K562 (cell line): ENCODE results near the gene UBR4. TPM values are rescaled to one million over a fixed set of nuclear protein-coding genes. Genes with fewer than 3 reads are reported as not detected.

Experiments used
- ATAC-seq: fragments of 200-7000 bp; cut with Tn5 transposase; 3 replicates; pipeline ENCODE4 v1.9.1; 2020; ENCODE audit warnings: moderate library complexity
- BruUV-seq: library from RNA; stranded (reverse); fragments of 400-500 nt; replicated peaks from 2 replicates; lab custom pipeline; 2021; lab: Mats Ljungman, UMichigan
- CTCF ChIA-PET: fragments of 300-600 bp; formaldehyde crosslinking; extraction: SDS; loops from one replicate; lab custom pipeline; 2021; ENCODE audit warnings: low intra/inter-chr PET ratio; lab: Yijun Ruan, JAX
- POLR2A ChIA-PET: fragments of 300-600, 350-650 bp; sonication (Branson Sonifier 250); formaldehyde crosslinking; extraction: SDS; loops from one replicate; lab custom pipeline; 2021; ENCODE audit warnings: antibody characterized with exemption, inconsistent platforms; lab: Yijun Ruan, JAX
- DNase-seq, 4 experiments: peaks; one replicate each; pipeline versions ENCODE4 v3.0.0 to v3.0.0-alpha.2; 2011 to 2018; ENCODE audit warnings: low spot score in 3 of 4, mixed read lengths in 3 of 4; ENCODE audit errors: extremely low read depth in 1 of 4
- FAIRE-seq: peaks from 2 replicates; lab custom pipeline; 2011; peaks lifted over from hg19 to GRCh38; lab: Jason Lieb, UNC
- H2AFZ ChIP-seq: 2 replicates; pipeline ENCODE4 v1.6.0; 2011; ENCODE audit warnings: low read depth, low read length, control low read depth, inconsistent platforms
- H3K27ac ChIP-seq: fragments of 200-600 bp; 3 replicates; pipeline ENCODE4 v1.8.0; 2011; ENCODE audit warnings: low read depth, mild to moderate bottlenecking, control low read depth, inconsistent platforms, low read length, moderate library complexity, mixed read lengths; ENCODE audit errors: extremely low read depth
- H3K27me3 ChIP-seq, 2 experiments: fragments of 300-600 bp in 1 of 2; 2 replicates in 1 of 2; 3 replicates in 1 of 2; pipeline versions ENCODE4 v1.6.0 to v1.8.0; 2011; ENCODE audit warnings: inconsistent platforms in 2 of 2, low read length in 2 of 2, mild to moderate bottlenecking in 1 of 2, mixed read lengths in 1 of 2, moderate library complexity in 1 of 2; ENCODE audit not compliant: control insufficient read depth in 2 of 2, insufficient read depth in 2 of 2
- H3K36me3 ChIP-seq: fragments of 300-600 bp; 3 replicates; pipeline ENCODE4 v1.8.0; 2011; ENCODE audit warnings: mild to moderate bottlenecking, low read length, inconsistent platforms; ENCODE audit not compliant: control insufficient read depth, insufficient read depth
- H3K4me1 ChIP-seq, 2 experiments: fragments of 200-600 bp in 1 of 2; replicated peaks in 1 of 2; 2 replicates in 1 of 2; 3 replicates in 1 of 2; pipeline versions ENCODE4 v1.5.1 to v1.8.0; 2011; ENCODE audit warnings: inconsistent platforms in 2 of 2, low read length in 2 of 2, mild to moderate bottlenecking in 1 of 2, mixed read lengths in 1 of 2, moderate library complexity in 1 of 2; ENCODE audit not compliant: control insufficient read depth in 2 of 2, insufficient read depth in 2 of 2
- H3K4me2 ChIP-seq: 2 replicates; pipeline ENCODE4 v1.6.1; 2011; ENCODE audit warnings: low read length, control low read depth, inconsistent platforms, mixed read lengths; ENCODE audit not compliant: insufficient read depth
- H3K4me3 ChIP-seq: fragments of 200-600 bp; sonication (generic), shearing (Covaris generic); 2 replicates; pipeline ENCODE4 v1.5.1; 2016; ENCODE audit warnings: control low read depth, inconsistent platforms
- H3K79me2 ChIP-seq: fragments of 200-600 bp; 3 replicates; pipeline ENCODE4 v1.8.0; 2011; ENCODE audit warnings: low read length, inconsistent platforms; ENCODE audit not compliant: control insufficient read depth, insufficient read depth
- H3K9ac ChIP-seq, 2 experiments: 2 replicates each; pipeline versions ENCODE4 v1.6.0 to v1.6.1; 2011; ENCODE audit warnings: low read depth in 2 of 2, low read length in 2 of 2, control low read depth in 1 of 2, inconsistent platforms in 1 of 2, mild to moderate bottlenecking in 1 of 2, mixed read lengths in 1 of 2; ENCODE audit not compliant: insufficient read depth in 1 of 2
- H3K9me1 ChIP-seq: one replicate; pipeline ENCODE4 v1.6.0; 2011; ENCODE audit warnings: inconsistent platforms, mild to moderate bottlenecking, low read length, moderate library complexity; ENCODE audit not compliant: control insufficient read depth, insufficient read depth
- H3K9me3 ChIP-seq: replicated peaks from 2 replicates; pipeline ENCODE4 v1.5.1; 2011; ENCODE audit warnings: low read depth, low read length, inconsistent platforms; ENCODE audit not compliant: control insufficient read depth, insufficient read depth
- H4K20me1 ChIP-seq: replicated peaks from 2 replicates; pipeline ENCODE4 v1.6.1; 2011; ENCODE audit warnings: low read length, inconsistent platforms, mixed read lengths; ENCODE audit not compliant: control insufficient read depth, insufficient read depth
- GABPB1 ChIP-seq: sonication (generic); formaldehyde crosslinking; IDR thresholded peaks from 2 replicates; pipeline ENCODE4 v1.8.0; 2022; ENCODE audit warnings: mild to moderate bottlenecking, missing genetic modification reagents
- KLF13 ChIP-seq: fragments of 450-650 bp; IDR thresholded peaks from 2 replicates; pipeline ENCODE4 v1.6.1; 2016; ENCODE audit warnings: missing genetic modification characterization, low read depth, mild to moderate bottlenecking, missing compliant biosample characterization, moderate library complexity, borderline replicate concordance
- PKNOX1 ChIP-seq: fragments of 450-650 bp; IDR thresholded peaks from 2 replicates; pipeline ENCODE4 v1.6.1; 2016
- RBM15 ChIP-seq: fragments of 200-400 bp; formaldehyde crosslinking; IDR thresholded peaks from 2 replicates; pipeline ENCODE4 v1.6.1; 2018; ENCODE audit warnings: mild to moderate bottlenecking, low read length, moderate library complexity; ENCODE audit not compliant: insufficient read depth
- ZNF77 ChIP-seq: fragments of 250-450 bp; sonication (Bioruptor Pico); IDR thresholded peaks from 2 replicates; pipeline ENCODE4 v1.5.0; 2020
- WGBS: fragments of 100-300 bp; shearing (Covaris generic); methylation state at CpG from one replicate; pipeline ENCODE4 v1.1.6; 2016; ENCODE audit warnings: low coverage, mixed read lengths; ENCODE audit not compliant: insufficient coverage; ENCODE audit errors: missing lambda C conversion rate; 5-methylcytosine and 5-hydroxymethylcytosine counted together
- in situ Hi-C: fragments of 300-500 bp; cut with MboI; formaldehyde crosslinking; loops from 4 replicates; pipeline ENCODE4 v1.15.0; 2018; ENCODE audit warnings: inconsistent platforms, mixed read lengths
- intact Hi-C: fragments of 100-400 bp; cut with micrococcal nuclease; formaldehyde crosslinking; loops from 2 replicates; pipeline ENCODE4 v1.14.2; 2022
- polyA plus RNA-seq, 8 experiments: library from polyadenylated mRNA; depleted of rRNA in 4 of 8; stranded (reverse) in 5 of 8; unstranded in 3 of 8; fragments of >200 nt; fragmentation: Nextera tagmentation in 2 of 8; fragmentation: Illumina TruSeq in 1 of 8; extraction: Ambion mirVana in 2 of 8; extraction: Trizol in 1 of 8; gene quantifications; 2 replicates each; pipeline versions ENCODE4 v1.2.1 to v1.2.3, GENCODE V29; 2011 to 2014; ENCODE audit warnings: inconsistent platforms in 1 of 8, missing spikeins in 1 of 8
- total RNA-seq, 7 experiments: library from RNA; depleted of rRNA in 6 of 7; stranded (reverse); fragments of >200 nt in 6 of 7; fragmentation: Illumina TruSeq in 2 of 7; extraction: Trizol in 2 of 7; gene quantifications; 2 replicates each; pipeline versions ENCODE4 v1.2.1 to v1.2.3, GENCODE V29; 2011 to 2021; ENCODE audit warnings: low replicate concordance in 1 of 7
- TF ChIP-seq, protein P1 (sequence below): sonication (generic); formaldehyde crosslinking; IDR thresholded peaks from 2 replicates; pipeline ENCODE4 v1.8.1; 2023; ENCODE audit warnings: mild to moderate bottlenecking, missing genetic modification reagents

UBR4 gene
- total and polyA plus RNA-seq, 9 of the 15 experiments (the other 6 are each of a cell fraction or from before 2014, with no cell fraction given): 55.4 to 277 (median 123) TPM

DNA sequence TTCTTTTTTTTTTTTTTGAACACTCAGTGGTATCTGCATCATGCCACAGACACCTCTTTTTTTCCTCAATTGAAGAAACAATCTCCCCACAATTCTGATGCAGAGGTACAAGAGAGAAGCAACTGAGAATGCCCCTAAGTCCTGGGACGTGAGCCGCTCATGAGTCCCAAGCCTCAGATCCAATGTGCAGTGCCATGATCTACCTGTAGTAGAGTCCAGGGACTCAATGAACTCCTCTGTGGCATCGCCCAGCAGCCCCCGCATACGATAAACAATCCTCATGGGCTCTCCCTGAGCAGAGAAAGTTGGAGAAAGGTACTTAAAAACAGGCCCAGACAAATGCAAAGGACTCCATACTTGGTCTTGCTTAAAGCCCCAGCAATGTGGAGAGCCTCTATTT lies 113.1 kb downstream of the UBR4 start:
- POLR2A ChIA-PET: interaction anchor here (1.3 kb wide), 1 partner anchor 10 kb away, joined by 3 read pairs; no protein-coding TSS in a partner anchor
- intact Hi-C loops (no loop called here), in situ Hi-C loops (no loop called here)
- no peak overlapping the region for H3K4me2 ChIP-seq
- no peaks in the 10 kb centered on the region for H3K4me1 ChIP-seq
- H3K4me3 ChIP-seq: no peak overlapping the region
- DNase-seq (no peak), FAIRE-seq (no peak), ATAC-seq (no peak)
- H3K9me1 ChIP-seq: no peaks in the 10 kb centered on the region
- H3K79me2 ChIP-seq: no peaks in the 10 kb centered on the region
- H3K9me3 ChIP-seq: no peaks in the 10 kb centered on the region
- no peak overlapping the region for H3K27ac ChIP-seq
- no peaks in the 10 kb centered on the region; the same call in 1 of the 2 replicates for H4K20me1 ChIP-seq
- H2AFZ ChIP-seq: no peak overlapping the region
- H3K9ac ChIP-seq: no peak overlapping the region
- H3K27me3 ChIP-seq: no peaks in the 10 kb centered on the region
- CTCF ChIA-PET: no interaction called here
- no TSS peak for BruUV-seq
- TF ChIP-seq, protein P1, sequence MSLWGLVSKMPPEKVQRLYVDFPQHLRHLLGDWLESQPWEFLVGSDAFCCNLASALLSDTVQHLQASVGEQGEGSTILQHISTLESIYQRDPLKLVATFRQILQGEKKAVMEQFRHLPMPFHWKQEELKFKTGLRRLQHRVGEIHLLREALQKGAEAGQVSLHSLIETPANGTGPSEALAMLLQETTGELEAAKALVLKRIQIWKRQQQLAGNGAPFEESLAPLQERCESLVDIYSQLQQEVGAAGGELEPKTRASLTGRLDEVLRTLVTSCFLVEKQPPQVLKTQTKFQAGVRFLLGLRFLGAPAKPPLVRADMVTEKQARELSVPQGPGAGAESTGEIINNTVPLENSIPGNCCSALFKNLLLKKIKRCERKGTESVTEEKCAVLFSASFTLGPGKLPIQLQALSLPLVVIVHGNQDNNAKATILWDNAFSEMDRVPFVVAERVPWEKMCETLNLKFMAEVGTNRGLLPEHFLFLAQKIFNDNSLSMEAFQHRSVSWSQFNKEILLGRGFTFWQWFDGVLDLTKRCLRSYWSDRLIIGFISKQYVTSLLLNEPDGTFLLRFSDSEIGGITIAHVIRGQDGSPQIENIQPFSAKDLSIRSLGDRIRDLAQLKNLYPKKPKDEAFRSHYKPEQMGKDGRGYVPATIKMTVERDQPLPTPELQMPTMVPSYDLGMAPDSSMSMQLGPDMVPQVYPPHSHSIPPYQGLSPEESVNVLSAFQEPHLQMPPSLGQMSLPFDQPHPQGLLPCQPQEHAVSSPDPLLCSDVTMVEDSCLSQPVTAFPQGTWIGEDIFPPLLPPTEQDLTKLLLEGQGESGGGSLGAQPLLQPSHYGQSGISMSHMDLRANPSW: no peak
- no peak for TF ChIP-seq KLF13 (tag)
- TF ChIP-seq ZNF77: no peak
- no peak for TF ChIP-seq GABPB1
- no peak for TF ChIP-seq PKNOX1
- no peak for TF ChIP-seq RBM15
- WGBS: 89% methylated on average over 5 of the region's 5 CpGs
- H3K36me3 ChIP-seq: peaks cover 100% of the 10 kb centered on the region
